HG02885 (cell line): Measurements from ENCODE around the gene HERPUD1.
"Not testable (repeated sequence)": the region's sequence is repeated elsewhere in the genome, so short reads cannot be mapped to it uniquely, and the experiment has no call there.

ENCODE experiments used
- ATAC-seq: cut with Tn5 transposase; IDR thresholded peaks from one replicate; pipeline ENCODE4 v1.9.1; 2021; ENCODE audit warnings: mild to moderate bottlenecking; ENCODE audit not compliant: unreplicated experiment, poor library complexity

The HERPUD1 gene

GRCh38 chr16:56990407-56991286, 58.7 kb downstream of the HERPUD1 start:
- ATAC-seq: no peak

- not testable (repeated sequence) for ATAC-seq
Measured at GRCh38 chr16:56992431-56992830, 60.5 kb downstream of the HERPUD1 start.

- ATAC-seq: no peak
Measured at GRCh38 chr16:56993204-56993603, 61.3 kb downstream of the HERPUD1 start.

GRCh38 chr16:56994311-56994710, 62.4 kb downstream of the HERPUD1 start:
- no peak for ATAC-seq
